G401.6 (cell line): ENCODE data around the gene MYO10.

Experiments
- FAIRE-seq: peaks from 2 replicates; lab custom pipeline; 2012; peaks lifted over from hg19 to GRCh38; lab: Jason Lieb, UNC

MYO10 gene

GRCh38 chr5:16810208-16810854 lies 125.8 kb downstream of the MYO10 start:
- no peak for FAIRE-seq

DNA sequence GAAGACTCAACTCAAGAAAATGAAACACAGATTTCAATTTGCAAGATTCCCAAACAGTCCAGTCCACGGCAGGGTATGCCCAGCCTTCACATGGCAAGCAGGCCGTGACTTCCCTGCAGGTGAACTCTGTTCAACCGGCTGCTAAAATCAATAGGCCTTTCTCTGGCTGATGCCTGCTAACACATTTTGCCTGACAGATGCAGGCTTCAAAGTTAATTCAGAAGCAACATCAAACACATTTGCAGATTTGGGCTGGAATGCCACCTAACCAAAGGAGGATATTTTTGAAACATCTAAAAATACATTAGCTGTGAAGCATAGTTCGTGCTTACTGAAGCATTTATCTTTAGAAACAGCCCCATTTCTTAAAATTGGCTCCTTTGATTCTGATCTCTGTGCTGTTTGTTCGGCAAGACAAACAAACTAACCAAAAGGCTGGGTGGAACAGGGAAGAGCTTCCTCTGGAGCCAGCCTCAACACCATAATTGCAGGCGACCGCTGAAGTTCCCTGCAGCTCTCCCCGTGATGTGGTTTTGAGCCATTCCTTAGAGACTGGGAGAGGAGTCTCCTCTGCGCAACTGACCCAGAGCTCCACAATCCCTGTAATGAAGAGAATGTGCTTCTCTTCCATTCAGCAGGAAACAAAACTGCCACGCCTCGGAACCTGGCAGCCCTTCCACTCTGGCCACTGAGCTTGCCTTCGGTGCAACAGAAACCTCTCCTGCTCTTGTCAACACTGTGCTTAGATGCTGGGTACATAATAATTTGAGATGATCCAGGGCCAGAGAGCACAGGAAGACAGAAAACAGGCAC lies 126.5 kb downstream of the MYO10 start:
- no peak for FAIRE-seq

- no peak for FAIRE-seq
These were observed 127.1 kb downstream of the MYO10 start for GRCh38 chr5:16809010-16809394.

GRCh38 chr5:16808021-16808420 lies 128.1 kb downstream of the MYO10 start:
- no peak for FAIRE-seq

DNA sequence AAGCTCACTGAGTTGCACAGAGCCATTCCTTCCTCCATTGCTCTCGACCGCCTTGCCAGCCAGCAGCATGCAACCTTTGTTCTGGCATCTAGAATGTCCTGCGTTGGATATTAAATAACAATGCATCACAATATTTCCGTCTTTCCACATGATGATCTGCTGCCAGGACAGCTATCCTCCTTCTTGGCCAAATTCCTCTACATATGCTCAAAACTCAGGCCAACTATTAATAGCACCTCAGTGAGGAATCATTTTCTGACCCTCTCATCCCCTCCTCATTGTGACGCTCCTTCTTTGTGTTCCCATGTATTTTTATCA lies 128.6 kb downstream of the MYO10 start:
- FAIRE-seq: no peak

DNA sequence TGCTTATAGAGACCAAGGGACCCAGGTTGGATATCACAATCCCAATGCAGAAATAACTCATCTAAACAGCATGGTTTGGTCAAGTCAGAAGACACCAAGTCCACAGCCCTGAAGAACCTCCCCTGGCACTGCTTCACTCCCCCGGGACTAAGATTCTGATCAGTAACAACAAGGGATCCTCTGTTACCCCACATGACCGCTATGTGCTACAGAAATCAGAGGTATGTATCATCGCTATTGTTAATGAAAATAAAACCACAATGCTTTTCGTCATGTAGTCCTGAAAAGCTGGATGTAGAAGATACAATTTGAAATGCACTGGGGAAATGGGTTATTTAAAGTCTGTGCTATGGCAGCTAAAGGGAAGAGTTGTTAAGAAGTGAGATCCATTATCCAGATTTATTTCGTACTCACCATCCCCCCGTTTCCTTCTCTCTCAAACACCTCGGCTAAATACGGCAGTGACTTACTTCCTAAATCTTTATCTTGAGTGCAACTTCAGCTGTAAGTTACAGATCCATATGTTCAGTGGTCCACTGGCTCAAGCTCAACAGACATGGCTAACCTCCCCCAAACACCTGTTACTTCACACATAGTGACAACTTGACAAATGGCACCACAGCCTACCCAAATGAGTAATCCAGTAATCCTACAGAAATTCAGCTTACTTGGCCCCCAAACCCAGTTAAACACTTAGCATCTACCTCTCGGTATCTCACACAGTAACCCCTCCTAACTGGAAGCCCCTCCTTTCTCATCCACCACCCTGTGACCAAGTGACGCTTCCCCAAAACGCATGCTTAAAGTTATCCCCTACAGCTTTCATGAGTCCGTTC lies 129.2 kb downstream of the MYO10 start:
- FAIRE-seq: no peak

DNA sequence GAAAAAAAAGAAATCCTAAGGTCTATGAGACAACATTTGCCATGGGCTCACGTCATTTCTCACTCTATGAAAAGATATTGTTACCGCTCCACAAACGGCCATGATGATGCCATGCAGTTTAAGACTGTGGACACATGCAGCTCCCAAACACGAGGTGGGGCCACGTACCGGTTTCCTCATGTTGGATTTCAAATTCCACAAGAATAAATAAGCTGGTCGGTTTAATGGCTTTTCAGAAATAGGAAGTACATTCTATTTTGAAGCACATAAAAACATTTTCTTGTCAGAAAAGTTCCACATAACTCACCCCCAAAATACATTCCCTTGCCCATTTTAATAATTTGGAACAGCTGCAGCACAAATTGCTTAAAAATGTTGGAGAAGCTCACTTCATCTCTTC lies 130.6 kb downstream of the MYO10 start:
- FAIRE-seq: no peak

- no peak for FAIRE-seq
These were observed 132.3 kb downstream of the MYO10 start for GRCh38 chr5:16803831-16804230.

- FAIRE-seq: no peak
These were observed 135.6 kb downstream of the MYO10 start for GRCh38 chr5:16800477-16800876.

GRCh38 chr5:16799796-16800195 lies 136.3 kb downstream of the MYO10 start:
- FAIRE-seq: no peak

DNA sequence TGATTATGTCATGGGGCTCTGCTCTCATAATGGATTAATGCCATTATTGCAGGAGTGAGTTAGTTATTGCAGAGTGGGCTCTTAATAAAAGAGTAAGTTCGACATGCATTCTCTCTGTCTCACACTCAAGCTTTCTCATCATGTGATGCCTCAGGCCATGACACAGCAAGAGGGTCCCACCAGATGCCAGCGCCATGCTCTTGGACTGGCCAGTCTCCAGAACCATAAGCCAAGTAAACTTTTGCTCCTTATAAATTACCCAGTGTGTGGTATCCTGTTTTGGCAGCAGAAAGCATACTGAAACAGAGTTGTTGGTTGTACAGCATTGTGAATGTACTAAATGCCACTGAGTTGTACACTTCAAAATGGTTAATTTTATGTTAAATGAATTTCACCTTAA lies 138.1 kb downstream of the MYO10 start:
- no peak for FAIRE-seq

- no peak for FAIRE-seq
These were observed 141.7 kb downstream of the MYO10 start for GRCh38 chr5:16794269-16794913.

DNA sequence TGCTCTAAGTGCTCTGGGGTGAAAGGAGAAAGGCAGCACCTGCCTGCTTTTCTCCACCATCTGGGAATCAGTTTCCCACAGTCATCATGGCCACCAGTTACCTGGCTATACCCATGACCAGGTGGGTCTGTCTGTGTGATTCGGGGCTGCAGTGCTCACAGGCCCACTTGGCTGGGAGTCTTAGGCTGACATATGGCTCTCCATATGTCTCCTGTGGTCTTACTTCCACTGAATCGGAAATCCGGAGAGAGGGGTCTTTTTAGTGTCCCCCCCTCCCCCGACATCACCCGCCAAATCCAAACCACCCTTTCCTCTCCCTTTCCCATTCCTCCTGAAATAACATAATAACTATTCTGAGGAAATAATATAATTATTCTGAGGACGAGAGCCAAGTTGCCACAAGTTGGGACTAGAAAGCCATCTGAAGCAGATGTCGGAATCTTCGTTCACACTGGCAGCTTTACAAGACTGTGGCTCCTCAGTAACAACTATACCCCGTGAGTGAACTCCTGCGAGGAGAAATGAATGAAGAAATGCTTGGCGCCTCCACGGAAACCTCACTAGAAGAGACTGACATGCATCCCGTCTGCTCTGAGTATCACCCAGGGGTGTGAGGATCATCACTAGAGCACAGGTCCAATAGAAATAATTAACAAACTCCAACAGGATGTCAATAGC lies 143.4 kb downstream of the MYO10 start:
- no peak for FAIRE-seq

GRCh38 chr5:16791904-16792597 lies 144.0 kb downstream of the MYO10 start:
- no peak for FAIRE-seq

DNA sequence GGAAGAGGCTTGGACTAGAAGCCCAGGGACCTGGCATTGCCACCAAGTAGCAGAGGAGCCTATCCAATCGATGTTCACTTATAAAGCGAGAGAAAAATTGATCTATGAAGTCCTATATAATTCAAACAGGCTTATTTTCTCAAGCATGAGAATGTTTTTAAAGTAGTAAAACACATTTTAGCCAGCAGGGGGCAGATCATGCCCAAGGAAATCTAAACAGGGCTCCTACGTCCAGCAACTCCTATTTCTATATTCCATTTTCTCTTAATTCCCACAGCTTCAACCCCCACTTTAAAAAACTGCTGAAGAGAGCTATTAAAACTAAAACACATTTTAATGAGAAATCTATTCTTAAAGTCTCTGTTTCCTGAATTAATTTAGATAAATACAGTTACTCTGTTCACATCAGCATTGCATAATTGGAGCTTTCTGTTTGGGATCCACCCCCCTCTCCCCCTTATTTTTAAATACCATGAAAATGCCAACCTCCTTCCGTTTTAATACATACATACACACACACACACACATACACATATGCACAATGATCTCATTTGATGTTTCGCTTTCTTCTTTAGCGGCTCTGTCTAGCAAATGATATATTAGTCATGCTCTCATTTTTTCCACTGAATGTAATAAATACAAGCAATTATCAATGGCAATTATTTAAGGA lies 144.9 kb downstream of the MYO10 start:
- no peak for FAIRE-seq

DNA sequence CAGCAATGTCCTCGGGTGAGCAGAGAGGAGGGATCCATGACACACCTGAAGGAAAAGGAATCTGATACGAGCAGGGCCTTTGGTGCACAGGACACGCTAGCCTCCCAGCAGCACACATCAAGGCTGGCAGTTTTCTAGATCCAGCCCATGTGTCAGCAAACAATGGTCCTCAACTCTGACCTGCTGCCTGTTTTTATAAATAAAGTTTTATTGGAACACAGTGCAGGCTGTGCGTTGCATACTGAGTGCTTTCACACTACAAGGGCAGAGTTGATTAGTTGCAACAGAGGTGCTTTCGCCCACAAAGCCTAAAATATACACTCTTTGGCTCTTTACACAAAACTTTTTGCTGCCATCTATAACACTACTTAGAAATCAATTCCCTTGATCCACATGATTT lies 147.1 kb downstream of the MYO10 start:
- FAIRE-seq: no peak

DNA sequence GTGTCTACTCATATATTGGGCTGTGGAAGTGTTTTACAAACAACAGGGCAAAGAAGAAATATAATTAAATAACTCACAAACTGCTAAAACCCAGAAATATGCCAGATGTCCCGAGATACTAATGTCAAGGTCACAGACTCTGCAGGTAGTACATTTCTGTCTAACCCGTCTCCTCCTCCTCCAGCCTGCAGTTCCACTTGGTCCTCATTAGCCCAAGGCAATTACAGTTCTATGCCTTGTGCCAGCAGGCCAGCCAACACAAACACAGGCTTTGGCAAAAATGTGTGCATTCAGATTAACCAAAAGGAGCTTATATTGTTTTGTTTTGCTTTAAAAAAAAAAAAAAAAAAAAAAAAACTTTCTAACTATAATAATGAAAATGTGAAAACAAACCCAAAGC lies 148.8 kb downstream of the MYO10 start:
- no peak for FAIRE-seq

DNA sequence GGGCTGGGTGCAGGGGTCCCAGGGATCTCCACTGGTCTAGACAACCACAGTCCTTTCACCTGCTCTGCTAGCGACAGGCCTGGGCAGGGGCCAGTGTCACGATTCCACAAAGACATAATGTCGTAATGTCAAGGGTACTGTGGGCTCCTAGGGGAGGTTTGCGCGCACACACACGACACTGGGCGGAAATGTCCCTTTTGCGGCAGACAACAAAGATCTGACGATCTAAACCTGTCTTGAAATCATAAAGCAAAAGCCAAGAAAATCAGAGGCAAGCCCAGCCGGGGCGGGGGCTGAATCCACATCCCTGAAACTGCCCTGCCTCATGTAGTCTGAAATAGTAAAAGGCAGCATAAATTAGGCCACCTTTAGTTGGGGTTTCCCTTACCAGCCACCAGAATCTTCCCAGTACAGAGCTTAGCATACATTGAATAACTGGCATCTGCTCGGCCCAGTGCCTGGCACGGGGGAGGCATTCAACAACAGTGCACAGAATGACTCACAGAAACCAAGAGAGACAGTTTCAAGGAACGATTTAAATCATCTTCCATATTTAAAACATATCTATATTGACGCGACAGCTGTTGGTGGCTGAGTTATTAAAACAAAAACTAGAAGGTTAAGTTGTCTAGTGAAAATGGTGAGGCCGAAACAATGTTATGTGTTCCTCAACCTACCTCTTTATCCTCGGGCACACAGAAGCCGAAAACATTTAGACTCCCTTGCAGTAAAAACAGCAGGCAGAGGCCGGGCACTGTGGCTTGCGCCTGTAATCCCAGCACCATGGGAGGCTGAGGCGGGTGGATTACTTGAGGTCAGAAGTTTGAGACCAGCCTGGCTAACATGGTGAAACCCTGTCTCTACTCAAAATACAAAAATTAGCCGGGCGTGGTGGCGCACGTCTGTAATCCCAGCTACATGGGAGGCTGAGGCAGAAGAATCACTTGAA lies 151.0 kb downstream of the MYO10 start:
- FAIRE-seq: no peak

DNA sequence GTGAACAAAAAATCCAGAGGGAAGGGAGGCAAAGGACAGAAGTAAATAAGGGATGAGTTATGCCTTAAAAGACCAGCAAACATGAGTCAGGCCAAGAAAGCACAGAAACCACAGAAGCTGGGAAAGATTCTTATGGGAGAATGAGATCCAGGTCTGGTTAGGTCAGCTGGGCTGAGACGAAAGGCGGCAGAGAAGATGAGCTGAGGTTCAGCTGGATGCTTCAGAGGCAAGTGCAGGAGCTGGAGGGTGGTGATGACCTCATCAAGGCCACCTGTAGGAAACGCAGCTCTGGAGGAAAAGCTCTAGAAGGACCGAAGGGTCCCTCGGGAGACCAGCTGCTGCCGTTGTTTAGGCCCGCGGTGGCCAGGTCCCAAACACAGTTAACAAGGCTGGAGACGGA lies 152.0 kb downstream of the MYO10 start:
- no peak for FAIRE-seq
